Stimulated activated CD8-positive, alpha-beta memory T cell treated with anti-CD3 and anti-CD28 coated beads, Interleukin-15, amount 100 ng/mL, for 1 hour (primary cell): ENCODE results near the gene TFR2.

Source experiments
- DNase-seq: peaks from one replicate; pipeline ENCODE4 v3.0.0-alpha.2; 2020; ENCODE audit warnings: low read depth

Gene TFR2

GRCh38 chr7:100654908-100655831 lies 13.8 kb upstream of the TFR2 start:
- no peak for DNase-seq

DNA sequence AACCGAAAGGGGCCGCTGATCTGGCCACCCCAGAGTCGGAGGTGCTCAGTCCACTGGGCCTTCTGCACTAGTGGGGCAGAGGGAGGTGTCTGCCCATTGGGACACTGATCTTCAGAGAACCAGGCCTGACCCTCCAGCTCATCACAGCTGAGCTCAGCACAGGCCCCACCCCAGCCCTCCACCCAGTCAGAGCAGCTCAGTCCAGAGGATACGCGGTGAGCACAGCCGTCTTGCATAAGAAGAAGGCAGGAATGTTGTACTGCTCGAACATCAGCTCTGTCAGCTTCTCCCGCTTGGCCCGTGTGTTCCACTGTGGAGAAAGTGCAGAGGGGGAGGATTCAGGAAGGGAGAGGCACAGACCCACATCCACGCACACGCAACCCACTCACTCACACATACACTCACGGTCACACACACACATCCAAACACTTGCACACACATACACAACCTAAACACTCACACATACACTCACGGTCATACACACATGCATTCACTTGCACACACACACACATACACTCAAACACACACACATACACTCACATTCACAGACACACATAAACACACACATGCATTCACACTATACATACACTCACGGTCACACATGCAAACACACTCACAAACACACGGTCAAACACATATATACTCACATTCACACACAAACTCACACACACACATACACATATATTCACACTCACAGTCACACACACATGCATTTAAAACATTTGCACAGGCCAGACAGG lies 8.6 kb upstream of the TFR2 start:
- DNase-seq, result no peak

- no peak for DNase-seq
These were observed 1.2 kb upstream of the TFR2 start for GRCh38 chr7:100642534-100642907.

DNA sequence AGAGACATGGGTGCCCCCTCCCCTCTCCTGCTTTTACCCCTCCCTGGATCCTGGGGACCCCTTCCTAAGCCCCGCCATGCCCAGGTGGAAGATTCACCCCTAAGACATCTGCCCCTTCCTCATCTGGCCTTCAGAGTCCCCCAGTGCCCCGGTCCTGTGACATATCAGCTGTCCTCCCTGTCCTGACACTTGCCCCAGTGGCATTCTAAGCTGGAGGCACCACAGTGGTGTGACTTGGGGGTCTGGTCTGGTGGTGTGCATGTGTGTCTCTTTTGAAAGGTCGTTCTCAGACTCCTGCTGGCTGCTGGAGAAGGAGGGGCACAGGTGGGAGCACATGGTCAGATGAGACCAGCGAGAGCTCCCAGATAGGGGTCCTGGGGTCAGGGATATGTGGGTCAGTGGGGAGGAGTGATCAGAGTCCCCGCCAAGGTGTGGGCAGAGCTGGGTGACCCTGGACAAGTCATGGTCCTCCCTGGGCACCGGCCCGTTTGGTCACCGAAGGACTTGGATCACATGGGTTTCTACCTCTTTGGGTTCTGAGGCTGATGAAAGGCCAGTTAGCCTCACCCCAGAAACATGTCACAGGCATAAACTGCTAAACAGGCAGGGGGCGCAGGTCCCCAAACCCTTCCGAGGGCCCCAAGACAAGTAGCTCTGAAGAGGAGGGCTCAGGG lies 645 bp upstream of the TFR2 start:
- no peak for DNase-seq

GRCh38 chr7:100640517-100641440 lies 573 bp downstream of the TFR2 start:
- no peak for DNase-seq

DNA sequence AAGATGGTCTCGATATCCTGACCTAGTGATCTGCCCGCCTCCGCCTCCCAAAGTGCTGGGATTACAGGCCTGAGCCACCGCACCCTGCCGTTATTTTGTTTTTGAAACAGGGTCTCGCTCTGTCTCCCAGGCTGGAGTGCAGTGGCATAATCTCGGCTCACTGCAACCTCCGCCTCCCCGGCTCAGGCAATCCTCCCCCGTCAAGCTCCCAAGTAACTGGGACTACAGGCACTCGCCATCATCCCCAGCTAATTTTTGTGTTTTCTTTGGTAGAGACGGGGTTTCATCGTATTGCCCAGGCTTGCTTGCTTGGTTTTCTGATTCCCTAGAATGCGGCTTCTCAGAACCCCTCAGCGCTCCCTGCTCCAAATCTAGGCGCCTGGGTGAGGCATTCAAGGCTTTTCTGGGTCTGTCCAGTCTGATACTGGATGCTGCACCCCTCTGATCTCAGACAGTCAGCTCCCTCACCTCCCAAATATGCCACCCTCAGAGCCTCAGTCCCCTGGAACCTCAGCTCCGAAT lies 1.3 kb downstream of the TFR2 start:
- DNase-seq, result no peak

- no peak for DNase-seq
These were observed 8.2 kb downstream of the TFR2 start for GRCh38 chr7:100632951-100633717.

DNA sequence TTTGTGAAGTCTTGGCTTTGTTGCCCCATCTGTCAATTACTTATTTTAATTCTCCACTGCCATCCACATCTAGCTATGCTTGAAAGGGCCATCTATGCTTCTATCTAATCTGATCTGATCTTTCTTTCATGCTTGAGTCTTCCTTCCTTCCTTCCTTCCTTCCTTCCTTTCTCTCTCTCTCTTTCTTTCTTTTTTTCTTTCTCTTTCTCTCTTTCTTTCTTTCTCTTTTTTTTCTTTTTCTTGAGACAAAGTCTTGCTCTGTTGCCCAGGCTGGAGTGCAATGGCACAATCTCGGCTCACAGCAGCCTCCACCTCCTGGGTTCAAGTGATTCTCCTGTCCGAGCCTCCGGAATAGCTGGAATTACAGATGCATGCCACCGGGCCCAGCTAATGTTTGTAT lies 11.3 kb downstream of the TFR2 start:
- no peak for DNase-seq

GRCh38 chr7:100629117-100629716 lies 12.1 kb downstream of the TFR2 start:
- no peak for DNase-seq

GRCh38 chr7:100627238-100627549 lies 14.2 kb downstream of the TFR2 start:
- DNase-seq, result no peak

GRCh38 chr7:100626530-100627237 lies 14.7 kb downstream of the TFR2 start:
- DNase-seq, result peak; percentile 82

- no peak for DNase-seq
These were observed 15.3 kb downstream of the TFR2 start for GRCh38 chr7:100626055-100626454.

- no peak for DNase-seq
These were observed 17.2 kb downstream of the TFR2 start for GRCh38 chr7:100623951-100624824.

DNA sequence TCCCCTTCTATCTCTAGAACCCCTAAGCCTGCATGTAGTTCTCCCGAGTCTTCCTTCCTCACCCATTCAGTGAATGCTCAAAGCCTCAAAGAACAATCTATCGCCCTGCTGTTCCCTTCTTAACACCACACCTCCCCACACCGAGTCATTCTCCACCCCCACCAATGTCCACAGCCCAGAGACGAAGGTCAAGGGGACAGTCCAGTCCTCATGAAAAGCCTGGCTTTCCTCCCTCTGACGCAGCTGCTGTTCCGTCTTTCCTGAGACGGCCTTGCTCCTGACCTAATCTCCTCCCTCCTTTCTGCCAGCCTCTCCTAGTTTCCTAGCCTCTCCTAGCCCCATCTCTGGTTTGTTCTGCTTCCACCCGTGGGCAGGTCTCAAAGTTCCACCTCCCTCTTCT lies 19.8 kb downstream of the TFR2 start:
- no peak for DNase-seq

DNA sequence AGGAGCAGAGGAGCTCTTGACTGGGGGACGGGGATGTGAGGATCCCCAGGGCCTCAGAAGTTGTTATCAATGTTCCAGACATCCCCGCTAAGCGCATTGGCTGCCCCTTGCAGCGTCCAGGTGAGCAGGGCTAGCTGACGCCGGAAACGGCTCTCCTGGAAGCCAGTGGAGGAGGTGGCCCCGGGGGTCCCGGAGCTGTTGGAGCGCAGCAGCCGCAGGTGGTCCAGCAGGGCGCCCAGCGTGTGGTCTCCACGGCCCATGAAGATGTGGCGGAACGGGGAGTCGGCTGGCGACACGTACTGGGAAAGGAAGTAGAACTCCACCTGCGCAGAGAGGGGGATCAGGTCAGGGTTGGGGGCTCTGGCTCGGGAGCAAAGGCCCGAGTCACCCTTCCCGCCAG lies 20.5 kb downstream of the TFR2 start:
- no peak for DNase-seq

DNA sequence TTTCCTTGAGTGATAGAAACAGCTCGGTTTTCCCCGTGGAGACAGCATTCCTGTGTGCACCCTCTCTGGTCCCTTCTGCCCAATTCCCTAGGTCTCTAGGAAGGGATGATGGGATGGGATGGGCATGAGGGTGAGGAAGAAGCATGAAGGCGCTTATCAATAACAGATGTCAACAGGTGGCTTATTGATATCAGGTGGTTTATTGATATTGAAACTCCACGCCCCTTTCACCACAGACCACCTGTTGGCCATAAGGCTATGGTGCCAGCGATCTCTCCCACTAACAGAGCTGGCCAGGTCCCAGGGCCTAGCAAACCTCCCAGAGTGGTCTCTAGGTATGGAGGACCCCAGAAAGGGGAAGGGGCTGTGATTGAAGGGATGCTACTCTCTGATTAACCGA lies 21.1 kb downstream of the TFR2 start:
- no peak for DNase-seq

GRCh38 chr7:100614308-100614861 lies 27.0 kb downstream of the TFR2 start:
- no peak for DNase-seq

GRCh38 chr7:100613412-100614175 lies 27.8 kb downstream of the TFR2 start:
- DNase-seq, result no peak
